MV-4-11 (cell line): ENCODE data around the gene OCLN.
A peak's percentile ranks its signal among the peaks of the same experiment; 100 is the strongest.
"Not testable (repeated sequence)": the region's sequence is repeated elsewhere in the genome, so short reads cannot be mapped to it uniquely, and the experiment has no call there.

Experiments
- DNase-seq: peaks from one replicate; lab custom pipeline; 2025; lab: John Stamatoyannopoulos, UW

Gene OCLN

DNA sequence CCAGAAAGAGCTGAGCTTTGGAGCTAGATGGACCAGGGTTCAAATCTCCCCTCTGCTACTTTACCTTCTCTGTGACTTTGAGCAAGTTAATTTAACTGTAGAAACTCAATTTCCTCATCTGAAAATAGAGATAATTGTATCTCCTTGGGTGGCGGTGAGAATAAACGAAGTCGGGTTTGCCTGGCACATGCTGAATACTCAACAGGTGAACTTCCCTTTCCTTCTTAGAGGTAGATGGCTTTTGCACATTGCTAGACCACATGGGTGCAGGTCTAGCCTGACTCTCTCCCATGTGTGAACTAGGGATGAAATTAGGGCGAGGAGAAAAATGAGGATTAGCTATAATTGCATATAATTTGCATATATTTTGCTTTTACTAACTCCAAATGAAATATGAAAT lies 36.0 kb downstream of the OCLN start:
- no peak for DNase-seq

- peak; percentile 30 for DNase-seq
These were observed 38.2 kb downstream of the OCLN start for GRCh38 chr5:69530561-69531405.

GRCh38 chr5:69531406-69531801 lies 38.8 kb downstream of the OCLN start:
- DNase-seq = no peak

DNA sequence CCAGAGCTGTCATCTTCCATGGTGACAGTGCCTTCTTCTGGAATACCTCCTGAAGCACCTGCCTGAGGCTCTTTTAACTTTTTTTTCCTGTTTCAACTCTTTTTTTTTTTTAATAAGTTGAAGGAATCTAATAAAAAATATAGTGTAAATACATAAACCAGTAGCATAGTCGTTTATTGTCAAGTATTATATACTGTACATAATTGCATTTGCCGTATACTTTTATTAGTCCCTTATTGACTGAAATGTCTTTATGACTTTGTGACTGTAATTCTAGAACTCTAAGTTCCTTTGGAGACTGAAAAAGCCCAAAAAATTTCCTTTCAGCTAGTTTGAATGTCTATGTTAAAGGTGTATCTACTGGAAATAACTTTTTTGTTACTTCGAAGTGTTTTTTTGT lies 45.3 kb downstream of the OCLN start:
- not testable (repeated sequence) for DNase-seq

- DNase-seq = not testable (repeated sequence)
These were observed 46.1 kb downstream of the OCLN start for GRCh38 chr5:69538735-69539134.

DNA sequence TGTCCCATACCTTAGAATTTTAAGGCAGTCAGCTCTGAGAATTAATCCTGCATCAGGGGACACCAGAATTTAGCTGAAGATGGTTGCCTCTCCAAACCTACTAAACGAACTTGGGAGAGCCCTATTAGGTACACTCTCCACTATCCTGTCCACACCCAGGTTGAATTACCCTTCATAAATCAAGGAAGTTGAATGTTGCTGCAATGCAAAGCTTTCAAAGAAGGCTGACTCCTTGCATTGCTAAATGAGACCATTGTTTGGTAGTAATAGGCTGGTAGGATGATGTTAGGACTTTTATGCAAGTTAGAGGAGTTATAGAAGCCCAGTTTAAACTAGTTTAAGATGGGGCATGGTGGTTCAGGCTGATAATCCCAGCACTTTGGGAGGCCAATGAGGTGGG lies 48.8 kb downstream of the OCLN start:
- DNase-seq = not testable (repeated sequence)

DNA sequence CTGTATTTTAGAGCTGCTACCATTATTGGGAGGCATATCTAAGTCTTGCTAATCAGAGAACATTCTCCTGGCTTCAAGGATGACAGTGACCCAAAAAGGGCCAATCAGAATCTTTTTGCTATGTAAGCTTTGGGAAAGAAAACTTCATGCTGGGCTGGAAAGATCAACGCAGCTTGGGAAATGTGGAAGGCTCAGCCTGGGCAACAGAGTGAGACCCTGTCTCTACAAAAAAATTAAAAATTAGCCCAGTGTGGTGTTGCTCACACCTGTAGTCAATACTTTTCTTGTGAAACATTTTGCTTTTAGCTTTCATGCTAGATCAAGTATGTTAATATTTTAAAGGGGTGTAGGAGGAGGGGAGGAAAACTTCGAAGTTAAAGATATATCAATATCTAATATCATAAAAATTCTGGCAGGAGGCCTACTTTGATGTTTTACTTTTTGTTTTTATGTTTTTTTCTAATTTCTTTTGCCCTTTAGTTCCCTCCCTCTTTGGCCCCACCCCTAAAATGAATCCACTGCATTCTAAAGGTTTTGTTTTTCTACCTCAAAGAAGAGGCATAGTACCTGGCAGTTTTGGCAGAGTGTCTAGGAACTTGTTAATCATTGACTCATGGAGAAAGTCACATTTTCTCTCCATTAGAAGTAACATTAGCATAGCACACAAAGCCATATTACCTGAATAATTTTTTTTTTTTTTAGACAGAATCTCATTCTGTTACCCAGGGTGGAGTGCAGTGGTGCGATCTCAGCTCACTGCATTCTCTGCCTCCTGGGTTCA lies 50.4 kb downstream of the OCLN start:
- not testable (repeated sequence) for DNase-seq

DNA sequence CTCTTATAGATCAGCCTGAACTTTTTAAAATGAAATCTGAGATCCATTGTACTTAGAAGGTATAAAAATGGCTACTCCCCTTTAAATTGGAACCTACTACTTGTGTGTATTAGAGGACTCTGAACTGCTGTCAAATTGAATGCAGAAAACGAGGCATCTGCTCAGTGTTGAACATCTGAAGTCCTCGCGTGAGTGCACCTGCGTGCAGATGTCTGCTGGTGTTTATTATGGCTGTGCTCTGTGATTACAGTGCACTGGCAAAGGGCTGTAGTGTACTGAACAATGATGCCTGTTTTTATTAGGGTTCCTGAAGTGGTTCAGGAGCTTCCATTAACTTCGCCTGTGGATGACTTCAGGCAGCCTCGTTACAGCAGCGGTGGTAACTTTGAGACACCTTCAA lies 52.0 kb downstream of the OCLN start:
- not testable (repeated sequence) for DNase-seq

DNA sequence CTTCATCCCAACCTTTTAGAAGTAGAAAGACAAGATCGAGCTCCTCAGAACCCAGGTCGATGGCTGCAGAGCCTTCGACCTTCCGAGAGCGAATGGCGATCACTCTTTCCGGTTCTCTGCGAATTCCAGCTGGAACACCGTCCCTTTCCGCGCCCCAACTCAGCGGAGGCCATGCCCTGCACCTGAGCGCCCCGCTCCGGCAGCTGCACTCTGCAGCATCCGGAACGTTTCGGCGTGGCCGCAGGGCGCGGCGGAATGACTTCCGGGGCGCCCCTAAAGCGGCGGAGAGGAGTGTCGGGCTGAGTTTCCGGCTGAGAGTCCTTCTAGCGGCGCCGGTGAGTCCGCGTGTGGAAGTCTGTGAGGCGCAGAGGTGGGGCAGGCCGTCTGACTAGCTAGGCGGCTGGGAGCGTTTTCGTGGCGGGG lies 67.3 kb downstream of the OCLN start, which contains the start of gene GTF2H2C:
GTF2H2C (plus strand) TSS at position 284 of the 423 bp plus-strand sequence. CDS start 4,942 bp downstream, outside the sequence.
- DNase-seq = not testable (repeated sequence)

GRCh38 chr5:69560587-69561431 lies 68.2 kb downstream of the OCLN start:
- not testable (repeated sequence) for DNase-seq

GRCh38 chr5:69566172-69566571 lies 73.6 kb downstream of the OCLN start:
- not testable (repeated sequence) for DNase-seq

- not testable (repeated sequence) for DNase-seq
These were observed 75.5 kb downstream of the OCLN start for GRCh38 chr5:69568072-69568471.

- DNase-seq = not testable (repeated sequence)
These were observed 90.8 kb downstream of the OCLN start for GRCh38 chr5:69583356-69583755.

- DNase-seq = not testable (repeated sequence)
These were observed 103.7 kb downstream of the OCLN start for GRCh38 chr5:69596114-69596840.

DNA sequence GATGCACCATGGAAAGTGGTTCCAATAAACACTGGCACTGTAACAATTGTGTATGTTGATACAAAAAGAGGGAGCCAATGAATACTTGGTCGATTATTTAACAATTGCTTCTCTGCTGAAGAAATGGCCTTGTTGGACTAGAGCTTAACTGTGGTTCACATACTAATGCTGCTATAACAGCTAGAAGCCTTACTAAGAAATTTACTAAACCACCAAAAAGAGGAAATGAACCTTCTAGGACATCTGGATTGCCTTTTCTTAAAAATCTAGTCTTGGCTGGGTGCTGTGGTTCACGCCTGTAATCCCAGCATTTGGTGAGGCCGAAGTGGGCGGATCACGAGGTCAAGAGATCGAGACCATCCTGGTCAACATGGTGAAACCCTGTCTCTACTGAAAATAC lies 109.4 kb downstream of the OCLN start:
- not testable (repeated sequence) for DNase-seq

GRCh38 chr5:69606839-69607238 lies 114.2 kb downstream of the OCLN start:
- DNase-seq = not testable (repeated sequence)
